GM12878 (cell line): Measurements from ENCODE around the gene RREB1. TPM values are rescaled to one million over a fixed set of nuclear protein-coding genes. Genes with fewer than 3 reads are reported as not detected.

Experiments
- ATAC-seq: fragments of 200-7000 bp; cut with Tn5 transposase; 3 replicates; pipeline ENCODE4 v1.9.1; 2020; ENCODE audit warnings: mild to moderate bottlenecking, moderate library complexity
- BruUV-seq: library from RNA; stranded (reverse); fragments of 400-500 nt; replicated peaks from 2 replicates; lab custom pipeline; 2021; lab: Mats Ljungman, UMichigan
- CTCF ChIA-PET: fragments of 300-600 bp; sonication (Branson Sonifier 250); formaldehyde crosslinking; extraction: SDS; loops from one replicate; lab custom pipeline; 2021; ENCODE audit warnings: inconsistent platforms; lab: Yijun Ruan, JAX
- POLR2A ChIA-PET: fragments of 350-600 bp; formaldehyde crosslinking; extraction: SDS; loops from one replicate; lab custom pipeline; 2021; ENCODE audit warnings: inconsistent platforms; lab: Charles Lee
- RAD21 ChIA-PET: fragments of 300-600 bp; sonication (Branson Sonifier 250); formaldehyde crosslinking; loops from one replicate; lab custom pipeline; 2023; ENCODE audit warnings: antibody characterized with exemption; ENCODE audit not compliant: unreplicated experiment; lab: Charles Lee
- SMC1A ChIA-PET: fragments of 300-600 bp; sonication (Branson Sonifier 250); formaldehyde crosslinking; loops from one replicate; lab custom pipeline; 2023; ENCODE audit not compliant: unreplicated experiment, uncharacterized antibody; lab: Charles Lee
- DNase-seq: peaks from one replicate; pipeline ENCODE4 v3.0.0-alpha.2; 2011; ENCODE audit warnings: low read depth, low spot score
- FAIRE-seq: peaks from 3 replicates; lab custom pipeline; 2011; peaks lifted over from hg19 to GRCh38; lab: Jason Lieb, UNC
- H2AFZ ChIP-seq: 2 replicates; pipeline ENCODE4 v1.6.0; 2011; ENCODE audit warnings: low read depth, low read length, control low read depth; ENCODE audit not compliant: control insufficient read depth
- H3K27ac ChIP-seq: 2 replicates; pipeline ENCODE4 v1.5.1; 2011; ENCODE audit warnings: control low read depth; ENCODE audit not compliant: control insufficient read depth, insufficient read depth
- H3K27me3 ChIP-seq, 2 experiments: replicated peaks in 1 of 2; 2 replicates each; pipeline versions ENCODE4 v1.6.0 to v1.6.1; 2011; ENCODE audit warnings: low read length in 1 of 2; ENCODE audit not compliant: control insufficient read depth in 2 of 2, insufficient read depth in 2 of 2
- H3K36me3 ChIP-seq, 2 experiments: 2 replicates each; pipeline ENCODE4 v1.5.1; 2011; ENCODE audit warnings: low read length in 1 of 2; ENCODE audit not compliant: control insufficient read depth in 2 of 2, insufficient read depth in 2 of 2
- H3K4me1 ChIP-seq: 2 replicates; pipeline ENCODE4 v1.6.1; 2011; ENCODE audit warnings: mild to moderate bottlenecking, low read length, moderate library complexity, mixed read lengths; ENCODE audit not compliant: control insufficient read depth, insufficient read depth
- H3K4me2 ChIP-seq: 2 replicates; pipeline ENCODE4 v1.6.0; 2011; ENCODE audit warnings: control low read depth; ENCODE audit not compliant: control insufficient read depth, insufficient read depth
- H3K4me3 ChIP-seq: fragments of 200-600 bp; sonication (generic); 2 replicates; pipeline ENCODE4 v1.5.1; 2016
- H3K79me2 ChIP-seq: 2 replicates; pipeline ENCODE4 v1.6.0; 2011; ENCODE audit warnings: low read length; ENCODE audit not compliant: control insufficient read depth, insufficient read depth
- H3K9ac ChIP-seq: 2 replicates; pipeline ENCODE4 v1.8.0; 2011; ENCODE audit warnings: low read length, control low read depth, mixed read lengths; ENCODE audit not compliant: control insufficient read depth, insufficient read depth
- H3K9me3 ChIP-seq: replicated peaks from 3 replicates; pipeline ENCODE4 v1.5.1; 2011; ENCODE audit warnings: mild to moderate bottlenecking, low read length; ENCODE audit not compliant: control insufficient read depth, insufficient read depth
- H4K20me1 ChIP-seq: 2 replicates; pipeline ENCODE4 v1.6.0; 2011; ENCODE audit not compliant: control insufficient read depth, insufficient read depth
- BHLHE40 ChIP-seq, 2 experiments: fragments of 450-650 bp in 1 of 2; IDR thresholded peaks; 2 replicates each; pipeline ENCODE4 v1.6.1; 2011 to 2017; ENCODE audit warnings: low read depth in 2 of 2, borderline replicate concordance in 1 of 2, improper control_type of control experiment in 1 of 2, low read length in 1 of 2, mild to moderate bottlenecking in 1 of 2
- FOXK2 ChIP-seq: fragments of 450-650 bp; IDR thresholded peaks from 2 replicates; pipeline ENCODE4 v1.6.1; 2017; ENCODE audit warnings: mild to moderate bottlenecking, moderate library complexity
- MXI1 ChIP-seq: fragments of 150-350 bp; IDR thresholded peaks from 2 replicates; pipeline ENCODE4 v1.6.1; 2011; ENCODE audit warnings: low read depth, mild to moderate bottlenecking, inconsistent platforms, low read length, improper control_type of control experiment
- NFYB ChIP-seq: IDR thresholded peaks from 2 replicates; pipeline ENCODE4 v1.6.1; 2011; ENCODE audit warnings: low read depth, mild to moderate bottlenecking, low read length, improper control_type of control experiment, moderate library complexity; ENCODE audit not compliant: insufficient read depth
- POLR2A ChIP-seq: IDR thresholded peaks from 2 replicates; pipeline ENCODE4 v1.6.1; 2011; ENCODE audit warnings: low read depth, mild to moderate bottlenecking, low read length
- SIN3A ChIP-seq: IDR thresholded peaks from 2 replicates; pipeline ENCODE4 v1.6.1; 2012; ENCODE audit warnings: low read depth, low read length, improper control_type of control experiment
- WGBS: methylation state at CpG from one replicate; pipeline ENCODE4 v1.1.6; 2016; ENCODE audit warnings: low lambda C conversion rate; ENCODE audit not compliant: insufficient replicate concordance, insufficient coverage; ENCODE audit errors: missing lambda C conversion rate; 5-methylcytosine and 5-hydroxymethylcytosine counted together
- in situ Hi-C: fragments of 300-500 bp; cut with MboI; formaldehyde crosslinking; loops from 9 replicates; pipeline ENCODE4 v1.14.3; 2018; ENCODE audit warnings: mixed read lengths
- intact Hi-C: fragments of 100-400 bp; cut with micrococcal nuclease; formaldehyde crosslinking; loops from one replicate; pipeline ENCODE4 v1.14.2; 2022; ENCODE audit not compliant: unreplicated experiment
- polyA plus RNA-seq, 11 experiments: library from polyadenylated mRNA; depleted of rRNA in 4 of 11; unstranded in 6 of 11; stranded (reverse) in 5 of 11; fragments of >200 nt; fragmentation: Nextera tagmentation in 4 of 11; fragmentation: Illumina TruSeq in 1 of 11; extraction: Ambion mirVana in 4 of 11; extraction: Trizol in 1 of 11; gene quantifications; 1 replicate in 1 of 11; 2 replicates in 10 of 11; pipeline versions ENCODE4 v1.2.1 to v1.2.3, GENCODE V29; 2011 to 2016; ENCODE audit warnings: inconsistent platforms in 2 of 11, missing spikeins in 2 of 11, low read depth in 1 of 11
- total RNA-seq, 4 experiments: library from RNA; depleted of rRNA in 3 of 4; stranded (reverse); fragments of >200 nt in 3 of 4; fragmentation: Illumina TruSeq in 1 of 4; extraction: Trizol in 1 of 4; gene quantifications; 2 replicates each; pipeline versions ENCODE4 v1.2.1 to v1.2.3, GENCODE V29; 2013 to 2021
- TF ChIP-seq, protein P1 (sequence below): fragments of 450-650 bp; formaldehyde crosslinking; IDR thresholded peaks from 2 replicates; pipeline ENCODE4 v1.5.0; 2022; ENCODE audit warnings: mild to moderate bottlenecking, missing genetic modification characterization

The RREB1 gene
- total and polyA plus RNA-seq, 10 of the 15 experiments (the other 5 are each of a cell fraction or from before 2014, with no cell fraction given), result 1.9 to 30.3 (median 8.6) TPM

DNA sequence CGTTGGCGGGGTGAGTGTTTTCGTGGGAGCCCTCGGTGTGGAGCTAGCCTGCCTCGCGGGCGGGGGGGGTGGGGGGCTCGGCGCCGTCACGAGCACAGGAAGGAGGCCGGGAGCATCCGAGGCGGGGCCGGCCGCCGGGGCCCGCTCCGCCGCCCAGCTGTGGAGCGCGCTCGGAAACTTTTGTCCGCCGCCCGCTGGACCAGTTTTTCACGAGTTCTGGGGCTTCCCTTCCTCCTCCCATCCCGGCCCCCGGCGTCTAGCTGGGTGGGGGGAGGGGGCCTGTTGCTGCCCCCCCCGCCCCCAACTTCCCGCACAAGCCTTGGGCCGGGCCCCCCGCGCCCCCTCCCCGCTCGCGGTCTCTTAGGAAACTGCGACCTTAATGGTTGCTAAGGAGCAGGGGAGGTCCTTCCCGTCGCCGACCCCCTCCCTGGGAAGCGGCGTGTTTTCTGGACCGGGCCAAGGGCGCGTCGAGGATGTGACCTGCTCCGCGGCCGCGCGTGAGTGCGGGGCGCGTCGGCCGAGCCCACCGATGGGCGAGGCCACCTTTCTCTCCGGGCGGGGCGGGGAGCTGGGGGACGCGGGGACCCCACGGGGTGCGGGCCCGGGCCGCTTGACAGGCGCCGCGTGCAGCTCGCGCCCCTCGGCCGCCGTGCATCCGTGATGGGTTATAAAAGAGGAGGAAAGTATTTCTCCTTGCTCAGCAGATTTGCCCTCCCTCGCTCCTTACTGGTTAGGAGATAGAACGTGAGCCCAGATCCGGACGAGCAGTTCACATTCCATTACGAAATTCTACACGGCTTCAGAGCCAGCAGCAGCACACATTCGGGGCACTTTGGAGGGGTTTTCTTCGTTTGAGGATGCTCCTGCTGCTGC lies 1.4 kb downstream of the RREB1 start:
- ChIA-PET POLR2A (interaction anchor here (0.6 to 3.0 kb wide), 4 partner anchors 9 to 176 kb away, joined by 3 to 16 read pairs (median 4); no protein-coding TSS in a partner anchor), RAD21 (interaction anchor here (1.4 to 5.6 kb wide), 8 partner anchors 23 to 432 kb away, joined by 3 to 62 read pairs (median 6); no protein-coding TSS in a partner anchor), CTCF (interaction anchor here (1.0 to 3.7 kb wide), 6 partner anchors 22 to 134 kb away, joined by 3 to 18 read pairs (median 8); no protein-coding TSS in a partner anchor), SMC1A (interaction anchor here (0.7 to 10.2 kb wide), 8 partner anchors 14 to 126 kb away, joined by 3 to 94 read pairs (median 20); no protein-coding TSS in a partner anchor)
- peak overlapping the region; percentile 97 for H3K4me3 ChIP-seq
- H3K9ac ChIP-seq, result peak overlapping the region; percentile 93
- no TSS peak for BruUV-seq
- DNase-seq (no peak), ATAC-seq (peak; percentile 13), FAIRE-seq (no peak)
- H3K27me3 ChIP-seq, result no peaks in the 10 kb centered on the region
- TF ChIP-seq POLR2A (0 out of 2 replicates have a peak, but pooled peaks have one; percentile 16), FOXK2 (no peak), NFYB (peak; percentile 49; the same call in 1 of the 2 replicates), SIN3A (peak; percentile 28; the same call in 1 of the 2 replicates), MXI1 (0 out of 2 replicates have a peak, but pooled peaks have one; percentile 43), BHLHE40 (IDR thresholded peaks at IDR 0.05; ENCODE audit: borderline replicate concordance in 1 of 2, low read depth in 2 of 2, low read length in 1 of 2) (peak; percentile 8 to 43; a peak in 3 of 4 replicates)
- TF ChIP-seq, protein P1, sequence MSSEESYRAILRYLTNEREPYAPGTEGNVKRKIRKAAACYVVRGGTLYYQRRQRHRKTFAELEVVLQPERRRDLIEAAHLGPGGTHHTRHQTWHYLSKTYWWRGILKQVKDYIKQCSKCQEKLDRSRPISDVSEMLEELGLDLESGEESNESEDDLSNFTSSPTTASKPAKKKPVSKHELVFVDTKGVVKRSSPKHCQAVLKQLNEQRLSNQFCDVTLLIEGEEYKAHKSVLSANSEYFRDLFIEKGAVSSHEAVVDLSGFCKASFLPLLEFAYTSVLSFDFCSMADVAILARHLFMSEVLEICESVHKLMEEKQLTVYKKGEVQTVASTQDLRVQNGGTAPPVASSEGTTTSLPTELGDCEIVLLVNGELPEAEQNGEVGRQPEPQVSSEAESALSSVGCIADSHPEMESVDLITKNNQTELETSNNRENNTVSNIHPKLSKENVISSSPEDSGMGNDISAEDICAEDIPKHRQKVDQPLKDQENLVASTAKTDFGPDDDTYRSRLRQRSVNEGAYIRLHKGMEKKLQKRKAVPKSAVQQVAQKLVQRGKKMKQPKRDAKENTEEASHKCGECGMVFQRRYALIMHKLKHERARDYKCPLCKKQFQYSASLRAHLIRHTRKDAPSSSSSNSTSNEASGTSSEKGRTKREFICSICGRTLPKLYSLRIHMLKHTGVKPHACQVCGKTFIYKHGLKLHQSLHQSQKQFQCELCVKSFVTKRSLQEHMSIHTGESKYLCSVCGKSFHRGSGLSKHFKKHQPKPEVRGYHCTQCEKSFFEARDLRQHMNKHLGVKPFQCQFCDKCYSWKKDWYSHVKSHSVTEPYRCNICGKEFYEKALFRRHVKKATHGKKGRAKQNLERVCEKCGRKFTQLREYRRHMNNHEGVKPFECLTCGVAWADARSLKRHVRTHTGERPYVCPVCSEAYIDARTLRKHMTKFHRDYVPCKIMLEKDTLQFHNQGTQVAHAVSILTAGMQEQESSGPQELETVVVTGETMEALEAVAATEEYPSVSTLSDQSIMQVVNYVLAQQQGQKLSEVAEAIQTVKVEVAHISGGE (CRISPR knock-in tag), result no peak
- H3K4me1 ChIP-seq, result peaks cover 15% of the 10 kb centered on the region
- H3K36me3 ChIP-seq, result no peaks in the 10 kb centered on the region
- peaks cover 73% of the 10 kb centered on the region for H3K79me2 ChIP-seq
- H3K27ac ChIP-seq, result peak overlapping the region; percentile 94
- H4K20me1 ChIP-seq, result peaks cover 5% of the 10 kb centered on the region
- 0 out of 2 replicates have a peak overlapping the region, but pooled peaks have one; percentile 79 for H2AFZ ChIP-seq
- peak overlapping the region; percentile 66 for H3K4me2 ChIP-seq
- no peaks in the 10 kb centered on the region for H3K9me3 ChIP-seq
- intact Hi-C loops (loop anchor here (5.0 kb wide), 1 partner anchor 128 kb away; no protein-coding TSS in a partner anchor), in situ Hi-C loops (no loop called here)
- WGBS, result 2% methylated on average over 24 of the region's 86 CpGs
